Breast epithelium (tissue), 3 donors: ENCODE data around the gene FRMD4A.

ENCODE experiments used
- CTCF ChIP-seq, 3 donors: fragments of 450-650 bp; IDR thresholded peaks; one replicate each; pipeline ENCODE4 v1.5.1; 2016 to 2017; ENCODE audit warnings: antibody characterized with exemption in 3 of 3, mild to moderate bottlenecking in 3 of 3, moderate library complexity in 3 of 3
- POLR2AphosphoS5 ChIP-seq, 3 donors: sonication (generic); formaldehyde crosslinking; IDR thresholded peaks; one replicate each; pipeline ENCODE4 v1.6.1; 2017; ENCODE audit warnings: antibody characterized with exemption in 3 of 3

GRCh38 chr10:13685885-13686284 lies 644.8 kb downstream of the FRMD4A start:
- no peak for TF ChIP-seq POLR2AphosphoS5 (IDR thresholded peaks at IDR 0.05)
- no peak for TF ChIP-seq CTCF (IDR thresholded peaks at IDR 0.05)
